ENCODE results near the gene CACNA2D1. TPM values are rescaled to one million over a fixed set of nuclear protein-coding genes. Genes with fewer than 3 reads are reported as not detected.

CACNA2D1 gene
- total RNA-seq, 1 experiment from 2014 or later = 0.77 TPM

- H3K79me2 ChIP-seq (ENCODE audit: low read length) = no peaks in the 10 kb centered on the region
- no peaks in the 10 kb centered on the region for H3K4me1 ChIP-seq (ENCODE audit: insufficient read depth, low read length)
- intact Hi-C loops (cut with micrococcal nuclease) = no loop called here
- BruUV-seq (replicated peaks) = no TSS peak
- no peak overlapping the region for H3K27ac ChIP-seq (ENCODE audit: low read length)
- no peak overlapping the region for H2AFZ ChIP-seq (ENCODE audit: low read length)
- no peaks in the 10 kb centered on the region for H3F3A ChIP-seq (ENCODE audit: low read length, unreplicated experiment)
- no peak overlapping the region for H3K4me2 ChIP-seq (ENCODE audit: low read length)
- POLR2A ChIA-PET (ENCODE audit: unreplicated experiment) = no interaction called here
- ATAC-seq (no peak), DNase-seq (no peak)
- H3K36me3 ChIP-seq (ENCODE audit: low read depth, low read length) = no peaks in the 10 kb centered on the region
- no peaks in the 10 kb centered on the region for H4K20me1 ChIP-seq (ENCODE audit: low read length)
- H3K27me3 ChIP-seq (ENCODE audit: low read length) = peaks cover 13% of the 10 kb centered on the region; the same call in 1 of the 2 replicates
- TF ChIP-seq EZH2phosphoT487 (IDR thresholded peaks at IDR 0.05; ENCODE audit: borderline replicate concordance, low read length) (no peak), EZH2 (IDR thresholded peaks at IDR 0.05; ENCODE audit: low read length, unreplicated experiment) (no peak), CTCF (conservative IDR thresholded peaks at IDR 0.05; ENCODE audit: low read depth, low read length) (no peak)
- no peaks in the 10 kb centered on the region for H3K9me3 ChIP-seq (ENCODE audit: low read length)
- no peaks in the 10 kb centered on the region for H3K9me2 ChIP-seq (replicated peaks; ENCODE audit: low read length)
- CTCF ChIA-PET = no interaction called here
- no peak overlapping the region for H3K9ac ChIP-seq (ENCODE audit: low read length)
- no peak overlapping the region for H3K4me3 ChIP-seq (ENCODE audit: low read length)
Measured at GRCh38 chr7:82347808-82348207, 95.8 kb downstream of the CACNA2D1 start.

GRCh38 chr7:82345886-82346285 is 97.7 kb downstream of the CACNA2D1 start:
- no TSS peak for BruUV-seq (replicated peaks)

More at GRCh38 chr7:82345886-82346285, 97.7 kb downstream of the CACNA2D1 start:
- intact Hi-C loops (cut with micrococcal nuclease) = no loop called here
- Histone ChIP-seq H3K9ac (ENCODE audit: low read length) (no peak overlapping the region), H3K9me3 (ENCODE audit: low read length) (no peaks in the 10 kb centered on the region), H2AFZ (ENCODE audit: low read length) (no peak overlapping the region), H3F3A (ENCODE audit: low read length, unreplicated experiment) (no peaks in the 10 kb centered on the region), H3K9me2 (replicated peaks; ENCODE audit: low read length) (no peaks in the 10 kb centered on the region), H4K20me1 (ENCODE audit: low read length) (no peaks in the 10 kb centered on the region), H3K4me1 (ENCODE audit: insufficient read depth, low read length) (no peaks in the 10 kb centered on the region), H3K4me2 (ENCODE audit: low read length) (no peak overlapping the region), H3K27ac (ENCODE audit: low read length) (no peak overlapping the region), H3K27me3 (ENCODE audit: low read length) (0 out of 2 replicates have a peak, but pooled peaks cover 3% of the 10 kb centered on the region), H3K36me3 (ENCODE audit: low read depth, low read length) (no peaks in the 10 kb centered on the region), H3K79me2 (ENCODE audit: low read length) (no peaks in the 10 kb centered on the region), H3K4me3 (ENCODE audit: low read length) (no peak overlapping the region)
- POLR2A ChIA-PET (ENCODE audit: unreplicated experiment) = no interaction called here
- CTCF ChIA-PET = no interaction called here
- TF ChIP-seq EZH2 (IDR thresholded peaks at IDR 0.05; ENCODE audit: low read length, unreplicated experiment) (no peak), EZH2phosphoT487 (IDR thresholded peaks at IDR 0.05; ENCODE audit: borderline replicate concordance, low read length) (no peak), CTCF (conservative IDR thresholded peaks at IDR 0.05; ENCODE audit: low read depth, low read length) (no peak)
- DNase-seq = no peak
- ATAC-seq = no peak

All from PC-3 (cell line).